Measurements from ENCODE around the gene MARS1.
A peak's percentile ranks its signal among the peaks of the same experiment; 100 is the strongest.
"Not testable (repeated sequence)": the region's sequence is repeated elsewhere in the genome, so short reads cannot be mapped to it uniquely, and the experiment has no call there.

MARS1 gene

GRCh38 chr12:57487597-57488401, at the start of gene MARS1:
Gene MARS1, plus strand, starts transcription at chr12:57488068. Its CDS starts 23 bp downstream, at chr12:57488091.
- DNase-seq = peak; percentile 99

- DNase-seq = no peak
These were observed 49.5 kb upstream of the MARS1 start for GRCh38 chr12:57438400-57438799.

GRCh38 chr12:57439762-57440266, 48.1 kb upstream of the MARS1 start:
- no peak for DNase-seq

- not testable (repeated sequence) for DNase-seq
These were observed 46.5 kb upstream of the MARS1 start for GRCh38 chr12:57441393-57441792.

GRCh38 chr12:57441846-57442427, 45.9 kb upstream of the MARS1 start:
- DNase-seq = peak; percentile 51

DNA sequence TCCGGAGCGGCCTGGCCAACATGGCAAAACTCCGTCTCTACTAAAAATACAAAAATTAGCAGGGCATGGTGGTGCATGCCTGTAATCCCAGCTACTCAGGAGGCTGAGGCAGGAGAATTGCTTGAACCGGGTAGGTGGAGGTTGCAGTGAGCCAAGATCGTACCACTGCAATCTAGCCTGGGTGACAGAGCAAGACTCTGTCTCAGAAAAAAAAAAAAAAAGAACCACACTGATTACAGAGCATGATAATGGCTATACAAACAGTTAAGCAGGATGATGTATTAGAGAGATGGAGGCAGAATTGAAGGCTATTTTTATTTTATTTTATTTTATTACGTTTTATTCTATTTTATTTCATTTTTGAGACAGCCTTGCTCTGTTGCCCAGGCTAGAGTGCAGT, 43.5 kb upstream of the MARS1 start:
- not testable (repeated sequence) for DNase-seq

DNA sequence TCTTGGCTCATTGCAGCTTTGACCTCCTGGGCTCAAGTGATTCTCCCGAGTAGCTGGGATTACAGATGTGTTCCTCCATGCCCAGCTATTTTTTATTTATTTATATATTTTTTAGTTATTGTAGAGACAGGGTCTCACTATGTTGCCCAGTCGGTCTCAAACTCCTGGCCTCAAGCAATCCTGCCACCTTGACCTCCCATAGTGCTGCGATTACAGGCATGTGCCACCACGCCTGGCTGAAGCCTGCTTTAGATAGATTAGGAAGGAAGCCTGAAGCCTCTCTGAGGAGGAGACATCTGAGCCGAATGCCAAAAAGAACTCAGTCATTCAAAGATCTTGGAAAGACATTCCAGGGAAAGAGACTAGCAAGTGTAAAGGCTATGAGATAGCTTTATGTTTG, 43.1 kb upstream of the MARS1 start:
- DNase-seq = peak; percentile 27

DNA sequence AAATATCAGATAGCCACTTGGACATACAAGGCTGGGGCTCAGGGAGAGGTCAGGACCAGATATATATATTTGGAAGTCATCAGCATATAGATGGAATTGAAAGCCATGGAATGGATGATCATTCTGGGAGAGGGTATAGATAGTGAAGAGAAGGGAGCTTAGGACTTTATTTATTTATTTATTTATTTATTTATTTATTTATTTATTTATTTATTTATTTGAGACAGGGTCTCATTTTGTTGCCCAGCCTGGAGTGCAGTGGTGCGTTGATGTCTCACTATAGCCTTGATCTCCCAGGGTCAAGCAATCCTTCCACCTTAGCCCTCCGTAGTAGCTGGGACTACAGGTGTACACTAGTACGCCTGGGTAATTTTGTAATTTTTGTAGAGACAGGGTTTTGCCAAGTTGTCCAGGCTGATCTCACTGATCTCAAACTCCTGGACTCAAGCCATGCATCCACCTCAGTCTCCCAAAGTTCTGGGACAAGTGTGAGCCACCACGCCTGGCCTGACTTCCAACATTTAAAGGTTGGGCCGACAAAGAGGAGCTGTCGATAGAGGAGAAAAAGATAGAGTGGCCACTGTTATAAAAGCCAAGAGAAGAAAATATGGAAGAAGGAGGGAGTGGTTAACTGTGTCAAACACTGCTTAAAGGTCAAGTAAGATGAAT, 41.4 kb upstream of the MARS1 start:
- no peak for DNase-seq

DNA sequence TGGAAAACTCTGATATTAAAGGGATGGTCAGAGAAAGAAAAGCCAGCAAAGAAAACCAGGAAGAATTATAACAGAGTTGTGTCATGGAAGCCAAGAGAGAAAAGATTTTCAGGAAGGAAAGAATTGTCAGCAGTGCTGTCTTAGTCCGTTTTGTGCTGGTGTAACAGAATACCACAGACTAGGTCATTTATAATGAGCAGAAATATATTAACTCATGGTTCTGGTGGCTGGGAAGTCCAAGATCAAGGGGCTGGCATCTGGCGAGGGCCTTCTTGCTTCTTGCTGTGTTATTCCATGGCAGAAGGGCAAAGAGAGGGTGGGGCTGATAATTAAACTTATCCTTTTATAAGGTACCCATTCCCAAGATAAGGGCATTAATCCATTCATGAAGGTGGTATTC, 39.2 kb upstream of the MARS1 start:
- no peak for DNase-seq

DNA sequence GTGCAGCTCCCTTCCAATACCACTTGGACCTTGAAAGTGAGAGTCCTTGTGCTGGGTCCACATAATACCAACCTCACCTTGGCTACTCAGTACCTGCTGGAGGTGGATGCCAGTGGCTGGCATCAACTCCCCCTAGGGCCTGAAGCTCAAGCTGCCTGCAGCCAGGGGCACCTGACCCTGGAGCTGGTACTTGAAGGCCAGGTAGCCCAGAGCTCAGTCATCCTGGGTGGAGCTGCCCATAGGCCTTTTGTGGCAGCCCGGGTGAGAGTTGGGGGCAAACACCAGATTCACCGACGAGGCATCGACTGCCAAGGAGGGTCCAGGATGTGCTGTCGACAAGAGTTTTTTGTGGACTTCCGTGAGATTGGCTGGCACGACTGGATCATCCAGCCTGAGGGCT, 38.5 kb upstream of the MARS1 start:
- no peak for DNase-seq

DNA sequence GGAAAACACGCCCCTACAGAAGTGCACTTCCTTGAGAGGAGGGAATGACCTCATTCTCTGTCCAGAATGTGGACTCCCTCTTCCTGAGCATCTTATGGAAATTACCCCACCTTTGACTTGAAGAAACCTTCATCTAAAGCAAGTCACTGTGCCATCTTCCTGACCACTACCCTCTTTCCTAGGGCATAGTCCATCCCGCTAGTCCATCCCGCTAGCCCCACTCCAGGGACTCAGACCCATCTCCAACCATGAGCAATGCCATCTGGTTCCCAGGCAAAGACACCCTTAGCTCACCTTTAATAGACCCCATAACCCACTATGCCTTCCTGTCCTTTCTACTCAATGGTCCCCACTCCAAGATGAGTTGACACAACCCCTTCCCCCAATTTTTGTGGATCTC, 37.8 kb upstream of the MARS1 start:
- no peak for DNase-seq

- no peak for DNase-seq
These were observed 36.6 kb upstream of the MARS1 start for GRCh38 chr12:57451233-57451778.

GRCh38 chr12:57452181-57452936, 35.5 kb upstream of the MARS1 start:
- no peak for DNase-seq

DNA sequence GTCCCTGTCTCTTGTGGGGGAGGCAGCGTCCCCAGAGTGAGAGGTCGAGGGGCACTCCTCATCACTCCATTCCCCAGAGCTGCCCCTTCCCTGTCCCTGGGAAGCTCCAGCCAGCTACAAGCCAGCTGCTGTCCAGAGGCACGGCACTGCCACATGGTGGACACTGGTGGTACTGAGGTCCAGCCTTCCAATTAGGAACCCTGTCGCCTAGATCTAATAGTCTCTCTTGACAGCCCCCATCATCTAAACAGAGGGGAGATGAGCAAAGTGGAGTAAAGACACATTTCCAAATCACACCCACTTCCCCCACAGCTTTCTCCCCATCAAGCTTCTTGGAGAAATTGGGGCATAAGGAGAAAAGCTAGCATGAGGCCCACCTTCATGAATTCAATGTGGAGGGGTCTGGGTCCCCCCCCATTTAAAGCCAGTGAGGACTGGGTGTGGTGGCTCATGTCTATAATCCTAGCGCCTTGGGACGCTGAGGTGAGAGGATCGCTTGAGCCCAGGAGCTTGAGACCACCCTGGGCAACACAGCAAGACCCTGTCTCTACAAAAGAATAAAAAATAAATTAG, 34.8 kb upstream of the MARS1 start:
- DNase-seq = peak; percentile 84

DNA sequence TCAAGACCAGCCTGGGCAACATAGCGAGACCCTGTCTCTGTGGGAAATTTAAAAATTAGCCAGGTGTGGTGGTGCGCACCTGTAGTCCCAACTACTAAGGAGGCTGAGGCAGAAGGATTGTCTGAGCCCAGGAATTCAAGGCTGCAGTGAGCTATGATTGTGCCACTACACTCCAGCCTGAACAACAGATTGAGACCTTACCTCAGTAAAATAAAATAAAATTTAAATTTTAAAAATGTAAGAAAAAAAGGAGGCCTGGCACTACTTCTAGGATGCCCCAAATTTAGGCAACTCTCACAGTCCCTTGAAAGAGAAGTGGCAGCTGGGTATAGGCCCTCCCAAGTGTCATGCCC, 33.7 kb upstream of the MARS1 start:
- DNase-seq = no peak

GRCh38 chr12:57454566-57455373, 33.1 kb upstream of the MARS1 start, which contains the start of gene INHBE:
Gene INHBE, plus strand, starts transcription at chr12:57455307. Its CDS starts 230 bp downstream, at chr12:57455537.
- DNase-seq = no peak

DNA sequence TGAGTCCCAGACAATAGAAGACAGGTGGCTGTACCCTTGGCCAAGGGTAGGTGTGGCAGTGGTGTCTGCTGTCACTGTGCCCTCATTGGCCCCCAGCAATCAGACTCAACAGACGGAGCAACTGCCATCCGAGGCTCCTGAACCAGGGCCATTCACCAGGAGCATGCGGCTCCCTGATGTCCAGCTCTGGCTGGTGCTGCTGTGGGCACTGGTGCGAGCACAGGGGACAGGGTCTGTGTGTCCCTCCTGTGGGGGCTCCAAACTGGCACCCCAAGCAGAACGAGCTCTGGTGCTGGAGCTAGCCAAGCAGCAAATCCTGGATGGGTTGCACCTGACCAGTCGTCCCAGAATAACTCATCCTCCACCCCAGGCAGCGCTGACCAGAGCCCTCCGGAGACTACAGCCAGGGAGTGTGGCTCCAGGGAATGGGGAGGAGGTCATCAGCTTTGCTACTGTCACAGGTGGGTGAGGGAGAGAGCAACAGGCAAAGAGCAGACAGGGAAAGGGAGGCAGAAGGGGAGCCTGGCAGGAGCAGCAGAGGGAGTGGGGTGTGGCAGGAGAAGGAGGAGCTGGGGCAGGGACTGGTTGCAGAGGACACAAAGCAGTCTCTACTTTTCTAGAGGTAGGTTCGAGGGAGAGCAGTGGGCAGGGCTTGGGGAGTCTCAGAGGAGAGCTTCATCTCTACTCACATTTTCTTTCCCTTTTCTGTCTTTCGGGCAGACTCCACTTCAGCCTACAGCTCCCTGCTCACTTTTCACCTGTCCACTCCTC, 32.3 kb upstream of the MARS1 start:
- no peak for DNase-seq

DNA sequence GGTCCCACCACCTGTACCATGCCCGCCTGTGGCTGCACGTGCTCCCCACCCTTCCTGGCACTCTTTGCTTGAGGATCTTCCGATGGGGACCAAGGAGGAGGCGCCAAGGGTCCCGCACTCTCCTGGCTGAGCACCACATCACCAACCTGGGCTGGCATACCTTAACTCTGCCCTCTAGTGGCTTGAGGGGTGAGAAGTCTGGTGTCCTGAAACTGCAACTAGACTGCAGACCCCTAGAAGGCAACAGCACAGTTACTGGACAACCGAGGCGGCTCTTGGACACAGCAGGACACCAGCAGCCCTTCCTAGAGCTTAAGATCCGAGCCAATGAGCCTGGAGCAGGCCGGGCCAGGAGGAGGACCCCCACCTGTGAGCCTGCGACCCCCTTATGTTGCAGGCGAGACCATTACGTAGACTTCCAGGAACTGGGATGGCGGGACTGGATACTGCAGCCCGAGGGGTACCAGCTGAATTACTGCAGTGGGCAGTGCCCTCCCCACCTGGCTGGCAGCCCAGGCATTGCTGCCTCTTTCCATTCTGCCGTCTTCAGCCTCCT, 31.6 kb upstream of the MARS1 start:
- peak; percentile 83 for DNase-seq

DNA sequence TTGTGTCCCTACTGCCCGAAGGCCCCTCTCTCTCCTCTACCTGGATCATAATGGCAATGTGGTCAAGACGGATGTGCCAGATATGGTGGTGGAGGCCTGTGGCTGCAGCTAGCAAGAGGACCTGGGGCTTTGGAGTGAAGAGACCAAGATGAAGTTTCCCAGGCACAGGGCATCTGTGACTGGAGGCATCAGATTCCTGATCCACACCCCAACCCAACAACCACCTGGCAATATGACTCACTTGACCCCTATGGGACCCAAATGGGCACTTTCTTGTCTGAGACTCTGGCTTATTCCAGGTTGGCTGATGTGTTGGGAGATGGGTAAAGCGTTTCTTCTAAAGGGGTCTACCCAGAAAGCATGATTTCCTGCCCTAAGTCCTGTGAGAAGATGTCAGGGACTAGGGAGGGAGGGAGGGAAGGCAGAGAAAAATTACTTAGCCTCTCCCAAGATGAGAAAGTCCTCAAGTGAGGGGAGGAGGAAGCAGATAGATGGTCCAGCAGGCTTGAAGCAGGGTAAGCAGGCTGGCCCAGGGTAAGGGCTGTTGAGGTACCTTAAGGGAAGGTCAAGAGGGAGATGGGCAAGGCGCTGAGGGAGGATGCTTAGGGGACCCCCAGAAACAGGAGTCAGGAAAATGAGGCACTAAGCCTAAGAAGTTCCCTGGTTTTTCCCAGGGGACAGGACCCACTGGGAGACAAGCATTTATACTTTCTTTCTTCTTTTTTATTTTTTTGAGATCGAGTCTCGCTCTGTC, 31.0 kb upstream of the MARS1 start:
- DNase-seq = no peak

DNA sequence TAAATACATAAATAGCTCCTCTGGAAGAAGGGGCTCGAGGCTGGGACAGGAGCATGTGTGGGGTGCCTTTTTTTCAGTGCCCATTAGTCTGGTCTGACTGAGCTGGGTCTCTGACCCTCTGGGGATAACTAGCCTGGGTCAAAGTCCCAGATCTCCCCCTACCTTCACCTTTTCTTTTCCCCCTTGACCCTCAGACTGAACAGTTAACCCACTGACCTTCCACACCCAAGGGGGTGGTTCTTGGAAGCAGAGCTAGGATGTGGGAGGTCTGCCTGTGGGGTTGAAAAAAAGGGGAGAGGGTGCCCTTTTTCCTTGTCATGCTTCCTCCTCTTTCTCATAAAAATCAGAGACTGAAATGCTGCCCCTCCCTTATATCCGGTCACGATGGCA, 29.2 kb upstream of the MARS1 start:
- no peak for DNase-seq

Data from hematopoietic multipotent progenitor cell treated with erythropoietin and hydrocortisone succinate and interleukin-3 and kit ligand, for 6 days (in vitro differentiated cells).